GM21619 (cell line): ENCODE measurements around the gene SLC7A6OS.

Experiments
- ATAC-seq: cut with Tn5 transposase; IDR thresholded peaks from one replicate; pipeline ENCODE4 v1.9.1; 2021; ENCODE audit not compliant: unreplicated experiment

Gene SLC7A6OS

DNA sequence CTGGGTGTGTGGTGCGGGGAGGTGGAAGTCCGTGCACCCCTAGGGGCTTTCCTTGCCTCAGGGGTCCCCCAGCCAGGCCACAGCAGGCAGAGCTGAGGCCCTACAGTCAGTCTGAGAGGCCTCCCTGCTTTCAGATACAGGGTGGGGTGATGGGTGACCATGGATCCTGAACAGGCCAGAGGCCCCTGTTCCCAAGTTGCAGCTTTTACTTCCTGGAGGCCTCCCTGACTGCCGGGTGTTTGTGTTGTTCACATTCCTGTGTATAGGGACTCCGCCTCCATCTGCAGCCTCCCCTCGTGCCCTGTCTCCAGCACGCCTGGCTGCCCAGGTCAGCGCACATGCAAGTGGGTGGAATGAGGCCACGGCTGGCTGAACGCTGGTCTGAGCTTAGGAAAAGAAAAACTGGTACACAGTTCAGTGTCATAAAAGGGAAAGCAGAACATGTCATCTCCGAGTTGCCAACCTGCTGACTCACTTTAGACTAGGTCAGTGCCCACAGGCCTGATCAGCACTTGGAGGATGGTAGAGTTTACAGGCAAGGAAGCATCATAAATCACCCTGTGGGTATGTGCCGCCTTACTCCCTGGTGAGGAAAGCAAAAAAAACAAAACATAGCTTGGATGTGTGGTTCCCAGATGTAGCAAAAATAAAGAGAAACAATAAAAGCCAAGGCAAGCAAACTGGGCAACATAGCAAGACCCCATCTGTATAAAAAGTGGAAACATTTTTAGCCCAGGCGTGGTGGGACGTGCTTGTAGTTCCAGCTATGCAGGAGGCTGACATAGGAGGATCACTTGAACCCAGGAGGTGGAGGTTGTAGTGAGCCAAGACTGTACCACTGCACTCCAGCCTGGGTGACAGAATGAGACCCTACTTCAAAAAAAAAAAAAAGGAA is 52.6 kb downstream of the SLC7A6OS start:
- no peak for ATAC-seq

DNA sequence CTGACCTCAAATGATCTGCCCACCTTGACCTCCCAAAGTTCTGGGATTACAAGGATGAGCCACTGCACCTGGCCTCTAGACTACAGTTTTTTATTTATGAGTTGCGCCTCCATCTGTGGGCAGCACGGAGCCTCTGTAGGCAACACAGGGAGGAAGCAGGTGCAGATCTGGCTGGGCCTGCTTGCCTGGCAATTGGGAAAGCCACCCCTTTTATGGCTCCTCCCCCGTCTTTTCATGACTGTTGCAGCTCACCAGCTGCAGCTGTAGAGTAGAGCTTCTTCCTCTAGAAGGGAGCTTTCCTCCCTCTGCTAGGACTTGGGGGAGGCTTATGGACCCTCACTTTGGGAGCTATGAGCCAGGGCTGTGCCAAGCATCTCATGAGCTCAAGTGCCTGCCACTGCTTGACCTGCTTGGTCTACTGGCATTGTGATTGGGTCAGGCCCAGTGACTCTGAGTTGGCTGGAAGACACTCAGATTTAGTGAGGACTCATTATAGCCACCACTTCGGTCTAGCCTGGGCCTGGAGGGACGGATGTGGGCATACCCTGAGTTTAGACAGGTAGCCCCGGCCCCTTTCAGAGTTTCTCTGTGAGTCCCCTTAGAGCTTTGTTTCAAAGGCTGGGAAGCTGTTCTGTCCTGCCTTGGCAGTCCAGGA is 53.4 kb downstream of the SLC7A6OS start:
- ATAC-seq, result no peak

DNA sequence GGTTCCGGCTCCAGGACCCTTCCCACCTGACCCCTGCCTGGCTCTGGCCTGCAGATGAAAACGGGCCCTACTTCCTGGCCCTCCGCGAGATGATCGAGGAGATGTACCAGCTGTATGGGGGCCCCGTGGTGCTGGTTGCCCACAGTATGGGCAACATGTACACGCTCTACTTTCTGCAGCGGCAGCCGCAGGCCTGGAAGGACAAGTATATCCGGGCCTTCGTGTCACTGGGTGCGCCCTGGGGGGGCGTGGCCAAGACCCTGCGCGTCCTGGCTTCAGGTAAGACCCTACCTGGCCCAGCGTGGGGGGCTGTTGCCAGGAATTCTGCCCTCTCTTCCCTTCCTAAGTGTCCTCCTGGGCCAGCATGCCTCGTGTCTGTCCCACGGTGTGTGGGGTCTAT is 55.0 kb downstream of the SLC7A6OS start:
- ATAC-seq, result no peak

DNA sequence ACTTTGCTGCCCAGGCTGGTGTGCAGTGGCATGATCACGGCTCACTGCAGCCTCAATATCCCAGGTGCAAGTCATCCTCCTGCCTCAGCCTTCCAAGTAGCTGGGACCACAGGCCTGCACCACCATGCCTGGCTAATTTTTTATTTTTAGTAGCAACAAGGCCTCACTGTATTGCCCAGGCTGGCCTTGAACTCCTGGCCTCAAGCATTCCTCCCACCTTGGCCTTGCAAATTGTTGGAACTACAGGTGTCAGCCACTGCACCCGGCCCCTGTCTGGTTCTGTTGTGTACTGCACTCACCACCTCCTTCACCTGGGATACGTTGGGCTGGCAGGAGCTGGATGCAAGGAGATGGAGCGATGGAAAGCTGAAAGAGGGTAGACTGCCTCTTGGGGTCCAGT is 57.0 kb downstream of the SLC7A6OS start:
- ATAC-seq, result no peak

DNA sequence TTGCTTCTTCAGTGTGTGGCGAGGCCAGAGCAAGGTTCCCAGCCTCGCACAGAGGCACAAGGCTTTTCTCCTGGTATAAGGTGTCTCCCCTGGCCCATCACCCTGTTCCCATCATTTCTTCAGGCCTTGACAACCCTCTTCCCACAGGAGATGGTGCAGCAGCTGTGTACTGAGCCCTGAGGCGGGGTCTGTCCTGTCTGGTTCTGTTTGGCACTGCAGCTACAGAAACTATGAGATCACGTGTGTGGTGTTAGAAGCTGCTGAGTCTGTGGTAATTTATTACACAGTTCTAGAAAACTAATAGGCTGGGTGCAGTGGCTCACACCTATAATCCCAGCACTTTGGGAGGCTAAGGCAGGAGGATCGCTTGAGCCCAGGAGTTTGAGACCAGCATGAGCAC is 58.4 kb downstream of the SLC7A6OS start:
- no peak for ATAC-seq

DNA sequence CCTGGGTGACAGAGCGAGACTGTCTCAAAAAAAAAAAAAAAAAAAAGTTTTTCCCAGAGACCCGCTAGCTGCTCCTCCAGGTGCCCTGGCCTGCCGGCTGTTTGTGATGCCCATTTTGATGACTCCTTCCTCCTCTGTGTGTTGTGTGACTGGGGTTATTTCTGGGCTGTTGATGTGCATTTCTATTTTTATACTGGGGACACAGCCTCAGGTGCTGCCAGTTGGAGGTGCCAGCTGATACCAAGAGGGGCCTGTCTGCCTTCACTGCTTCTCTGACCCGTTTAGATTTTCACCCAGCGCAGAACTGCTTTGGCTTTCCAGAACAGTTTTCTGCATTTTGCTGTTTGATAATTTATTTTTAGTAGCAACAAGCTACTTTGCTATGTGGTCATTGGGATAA is 58.9 kb downstream of the SLC7A6OS start:
- no peak for ATAC-seq

DNA sequence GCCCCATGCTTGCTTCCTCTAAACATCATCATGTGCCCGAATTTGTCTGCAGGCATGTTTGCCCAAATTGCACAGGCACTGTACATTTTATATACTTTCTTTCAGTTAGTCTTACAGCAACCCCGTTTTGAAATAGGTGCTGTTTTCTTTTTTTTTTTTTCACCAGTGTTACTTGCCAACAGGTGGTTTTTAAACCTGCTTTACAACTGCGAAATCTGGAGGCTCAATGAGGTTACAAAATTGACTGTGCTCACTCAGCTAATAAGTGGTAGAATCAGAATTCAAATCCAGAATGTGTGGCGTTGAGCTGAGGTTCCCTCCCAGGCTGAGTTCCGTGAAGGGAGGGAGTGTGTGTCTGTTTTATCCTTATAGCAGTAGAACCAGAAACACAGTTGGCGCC is 59.8 kb downstream of the SLC7A6OS start:
- no peak for ATAC-seq

DNA sequence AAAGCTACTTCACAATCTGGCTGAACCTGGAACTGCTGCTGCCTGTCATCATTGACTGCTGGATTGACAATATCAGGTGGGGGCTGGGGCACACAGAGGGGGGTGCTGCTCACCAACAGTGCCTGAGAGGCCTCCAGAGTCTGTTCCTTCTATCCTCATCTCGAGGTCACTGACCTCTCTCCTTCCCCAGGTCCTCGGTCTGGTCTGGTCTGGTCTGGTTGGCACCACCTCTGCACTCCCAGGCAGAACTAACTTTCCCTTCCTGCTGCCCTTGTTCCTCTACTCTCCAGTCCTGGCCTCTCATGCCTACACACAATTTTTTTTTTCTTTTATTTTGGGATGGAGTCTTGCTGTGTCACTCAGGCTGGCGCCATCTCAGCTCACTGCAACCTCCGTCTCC is 61.4 kb downstream of the SLC7A6OS start:
- no peak for ATAC-seq
